HG02642 (cell line): Measurements from ENCODE around the gene SLIT3.

Experiments
- ATAC-seq: cut with Tn5 transposase; IDR thresholded peaks from one replicate; pipeline ENCODE4 v1.9.1; 2021; ENCODE audit warnings: mild to moderate bottlenecking; ENCODE audit not compliant: unreplicated experiment, poor library complexity

SLIT3 gene

GRCh38 chr5:169181814-169182213 is 119.1 kb downstream of the SLIT3 start:
- ATAC-seq: no peak

- ATAC-seq: no peak
Measured at GRCh38 chr5:169178754-169179153, 122.2 kb downstream of the SLIT3 start.

GRCh38 chr5:169178274-169178673 is 122.7 kb downstream of the SLIT3 start:
- no peak for ATAC-seq

GRCh38 chr5:169176709-169177694 is 123.9 kb downstream of the SLIT3 start:
- ATAC-seq: no peak

GRCh38 chr5:169175733-169176132 is 125.2 kb downstream of the SLIT3 start:
- no peak for ATAC-seq

GRCh38 chr5:169174923-169175322 is 126.0 kb downstream of the SLIT3 start:
- no peak for ATAC-seq

GRCh38 chr5:169173372-169173771 is 127.6 kb downstream of the SLIT3 start:
- ATAC-seq: no peak

GRCh38 chr5:169171515-169171914 is 129.4 kb downstream of the SLIT3 start:
- ATAC-seq: no peak

- no peak for ATAC-seq
Measured at GRCh38 chr5:169169783-169170182, 131.2 kb downstream of the SLIT3 start.

- ATAC-seq: no peak
Measured at GRCh38 chr5:169168280-169168679, 132.7 kb downstream of the SLIT3 start.

GRCh38 chr5:169166078-169166477 is 134.9 kb downstream of the SLIT3 start:
- no peak for ATAC-seq

- ATAC-seq: no peak
Measured at GRCh38 chr5:169165052-169165451, 135.9 kb downstream of the SLIT3 start.

- no peak for ATAC-seq
Measured at GRCh38 chr5:169164481-169164925, 136.4 kb downstream of the SLIT3 start.

- ATAC-seq: no peak
Measured at GRCh38 chr5:169162407-169162806, 138.5 kb downstream of the SLIT3 start.

- ATAC-seq: no peak
Measured at GRCh38 chr5:169161022-169161680, 139.8 kb downstream of the SLIT3 start.

GRCh38 chr5:169160405-169160901 is 140.5 kb downstream of the SLIT3 start:
- ATAC-seq: no peak

GRCh38 chr5:169158764-169159163 is 142.2 kb downstream of the SLIT3 start:
- no peak for ATAC-seq

GRCh38 chr5:169157064-169157463 is 143.9 kb downstream of the SLIT3 start:
- no peak for ATAC-seq

GRCh38 chr5:169154679-169155078 is 146.3 kb downstream of the SLIT3 start:
- ATAC-seq: no peak

- ATAC-seq: no peak
Measured at GRCh38 chr5:169153405-169153804, 147.5 kb downstream of the SLIT3 start.

- no peak for ATAC-seq
Measured at GRCh38 chr5:169152946-169153345, 148.0 kb downstream of the SLIT3 start.
